Left renal pelvis (tissue), 4 donors: ENCODE measurements around the gene FAM117B. TPM values are rescaled to one million over a fixed set of nuclear protein-coding genes. Genes with fewer than 3 reads are reported as not detected.
"Not testable (repeated sequence)": the region's sequence is repeated elsewhere in the genome, so short reads cannot be mapped to it uniquely, and the experiment has no call there.

Experiments used
- DNase-seq, 4 donors: peaks; one replicate each; pipeline ENCODE4 v3.0.0-alpha.2; 2013; ENCODE audit warnings: low read depth in 4 of 4, low spot score in 3 of 4
- polyA plus RNA-seq, 4 donors: library from polyadenylated mRNA; unstranded; fragments of 120-200 nt; gene quantifications; one replicate each; pipeline ENCODE4 v1.2.1, GENCODE V29; 2013; ENCODE audit not compliant: insufficient read length in 4 of 4

The FAM117B gene
- polyA plus RNA-seq, 4 donors = 18.4 to 33.0 (median 32.9) TPM

- DNase-seq = not testable (repeated sequence)
These were observed 171.1 kb downstream of the FAM117B start for GRCh38 chr2:202805911-202806310.

- peak in 1 of 4 donors; percentile 31 for DNase-seq
These were observed 172.8 kb downstream of the FAM117B start for GRCh38 chr2:202807431-202808138.

- DNase-seq = no peak
These were observed 174.0 kb downstream of the FAM117B start for GRCh38 chr2:202808754-202809153.

GRCh38 chr2:202813387-202813786 lies 178.6 kb downstream of the FAM117B start:
- no peak for DNase-seq

GRCh38 chr2:202814226-202814625 lies 179.5 kb downstream of the FAM117B start:
- DNase-seq = no peak

GRCh38 chr2:202815548-202816360 lies 181.0 kb downstream of the FAM117B start:
- DNase-seq = no peak

- DNase-seq = no peak
These were observed 183.0 kb downstream of the FAM117B start for GRCh38 chr2:202817771-202818170.

- no peak for DNase-seq
These were observed 183.6 kb downstream of the FAM117B start for GRCh38 chr2:202818321-202818720.

Other genes starting within 250 kb of the FAM117B start
- 10 to 100 TPM; 13.1 to 28.9 (median 19.7) TPM for gene ICA1L, start 236.8 kb downstream of the FAM117B start, polyA plus RNA-seq